Smooth muscle cell (in vitro differentiated cells): ENCODE data around the gene ADNP2. TPM values are rescaled to one million over a fixed set of nuclear protein-coding genes. Genes with fewer than 3 reads are reported as not detected.

ENCODE experiments used
- DNase-seq: peaks from one replicate; lab custom pipeline; 2025; ENCODE audit not compliant: unreplicated experiment; lab: John Stamatoyannopoulos, UW
- H2AFZ ChIP-seq: fragments of 200-600 bp; sonication (generic); 2 replicates; pipeline ENCODE4 v1.6.0; 2016; ENCODE audit warnings: antibody characterized with exemption, low read depth, mild to moderate bottlenecking
- H3F3A ChIP-seq: fragments of 200-600 bp; sonication (generic); 2 replicates; pipeline ENCODE4 v1.6.0; 2017; ENCODE audit warnings: antibody characterized with exemption, low read depth
- H3K27ac ChIP-seq: fragments of 200-600 bp; sonication (generic); 2 replicates; pipeline ENCODE4 v1.5.1; 2016; ENCODE audit warnings: low read depth, mild to moderate bottlenecking
- H3K27me3 ChIP-seq: fragments of 200-600 bp; sonication (generic); 2 replicates; pipeline ENCODE4 v1.6.1; 2016; ENCODE audit warnings: low read depth, mild to moderate bottlenecking
- H3K36me3 ChIP-seq: fragments of 200-600 bp; sonication (generic); 2 replicates; pipeline ENCODE4 v1.5.1; 2016; ENCODE audit warnings: low read depth
- H3K4me1 ChIP-seq: fragments of 200-600 bp; sonication (generic); 2 replicates; pipeline ENCODE4 v1.5.1; 2016; ENCODE audit warnings: low read depth
- H3K4me2 ChIP-seq: fragments of 200-600 bp; sonication (generic); 2 replicates; pipeline ENCODE4 v1.6.0; 2016; ENCODE audit warnings: mild to moderate bottlenecking
- H3K4me3 ChIP-seq: fragments of 200-600 bp; sonication (generic); 2 replicates; pipeline ENCODE4 v1.5.1; 2016; ENCODE audit warnings: mild to moderate bottlenecking
- H3K79me2 ChIP-seq: fragments of 200-600 bp; sonication (generic); 2 replicates; pipeline ENCODE4 v1.6.0; 2016; ENCODE audit warnings: low read depth, mild to moderate bottlenecking
- H3K9ac ChIP-seq: fragments of 200-600 bp; sonication (generic); 2 replicates; pipeline ENCODE4 v1.6.0; 2016; ENCODE audit warnings: low read depth
- H3K9me3 ChIP-seq: fragments of 200-600 bp; sonication (generic); replicated peaks from 2 replicates; pipeline ENCODE4 v1.5.1; 2016; ENCODE audit warnings: low read depth
- H4K20me1 ChIP-seq: fragments of 200-600 bp; sonication (generic); 2 replicates; pipeline ENCODE4 v1.6.0; 2016; ENCODE audit warnings: low read depth
- CTCF ChIP-seq: fragments of 200-600 bp; sonication (generic); IDR thresholded peaks from 2 replicates; pipeline ENCODE4 v1.5.1; 2017; ENCODE audit warnings: borderline replicate concordance, mild to moderate bottlenecking, antibody characterized with exemption; ENCODE audit not compliant: insufficient read depth, poor library complexity, severe bottlenecking
- WGBS: methylation state at CpG from one replicate; pipeline ENCODE4 v1.1.7; 2016; ENCODE audit warnings: low lambda C conversion rate; 5-methylcytosine and 5-hydroxymethylcytosine counted together
- polyA plus RNA-seq: library from polyadenylated mRNA; unstranded; fragments of >200 nt; fragmentation: Nextera tagmentation; extraction: Ambion mirVana; gene quantifications from 2 replicates; pipeline ENCODE4 v1.2.1, GENCODE V29; 2016
- total RNA-seq: library from RNA; depleted of rRNA; stranded (reverse); fragments of >200 nt; gene quantifications from 2 replicates; pipeline ENCODE4 v1.2.3, GENCODE V29; 2014

ADNP2 gene
- total and polyA plus RNA-seq, 2 experiments from 2014 or later, result 9.1 to 28.3 TPM

GRCh38 chr18:80067321-80067720 is 41.7 kb upstream of the ADNP2 start:
- DNase-seq, result no peak

GRCh38 chr18:80067897-80068296 is 41.2 kb upstream of the ADNP2 start:
- Histone ChIP-seq H4K20me1 (no peaks in the 10 kb centered on the region), H3K4me3 (no peak overlapping the region), H3K36me3 (no peaks in the 10 kb centered on the region), H3K9me3 (peaks cover 4% of the 10 kb centered on the region), H3K4me1 (no peaks in the 10 kb centered on the region), H3K27ac (no peak overlapping the region), H3K27me3 (no peaks in the 10 kb centered on the region), H2AFZ (no peak overlapping the region), H3F3A (no peaks in the 10 kb centered on the region), H3K4me2 (no peak overlapping the region), H3K9ac (no peak overlapping the region), H3K79me2 (no peaks in the 10 kb centered on the region)
- WGBS, result 98% methylated on average over 10 of the region's 10 CpGs
- DNase-seq, result no peak
- TF ChIP-seq CTCF, result no peak

More at GRCh38 chr18:80067321-80067720, 41.7 kb upstream of the ADNP2 start:
- Histone ChIP-seq H2AFZ (no peak overlapping the region), H3F3A (no peaks in the 10 kb centered on the region), H3K79me2 (no peaks in the 10 kb centered on the region), H4K20me1 (no peaks in the 10 kb centered on the region), H3K9ac (no peak overlapping the region), H3K4me3 (no peak overlapping the region), H3K27me3 (no peaks in the 10 kb centered on the region), H3K4me2 (no peak overlapping the region), H3K27ac (no peak overlapping the region), H3K4me1 (no peaks in the 10 kb centered on the region), H3K36me3 (no peaks in the 10 kb centered on the region), H3K9me3 (peaks cover 6% of the 10 kb centered on the region)
- WGBS, result 98% methylated on average over 8 of the region's 8 CpGs
- TF ChIP-seq CTCF, result no peak

GRCh38 chr18:80068571-80069272 is 40.3 kb upstream of the ADNP2 start:
- Histone ChIP-seq H3K27ac (no peak overlapping the region), H4K20me1 (no peaks in the 10 kb centered on the region), H3K9me3 (no peaks in the 10 kb centered on the region), H3K9ac (no peak overlapping the region), H3K4me1 (no peaks in the 10 kb centered on the region), H3K4me3 (no peak overlapping the region), H3F3A (no peaks in the 10 kb centered on the region), H3K36me3 (no peaks in the 10 kb centered on the region), H2AFZ (no peak overlapping the region), H3K4me2 (no peak overlapping the region), H3K27me3 (no peaks in the 10 kb centered on the region), H3K79me2 (no peaks in the 10 kb centered on the region)
- 81% methylated on average over 10 of the region's 10 CpGs for WGBS
- DNase-seq, result no peak
- no peak for TF ChIP-seq CTCF

GRCh38 chr18:80070825-80071224 is 38.2 kb upstream of the ADNP2 start:
- H3K4me2 ChIP-seq, result no peak overlapping the region
- H3K4me1 ChIP-seq, result no peaks in the 10 kb centered on the region
- no peaks in the 10 kb centered on the region for H3K79me2 ChIP-seq
- 92% methylated on average over 2 of the region's 4 CpGs for WGBS
- TF ChIP-seq CTCF, result no peak
- no peaks in the 10 kb centered on the region for H3F3A ChIP-seq
- no peak for DNase-seq
- H3K27ac ChIP-seq, result no peak overlapping the region
- H3K9me3 ChIP-seq, result no peaks in the 10 kb centered on the region
- H3K9ac ChIP-seq, result no peak overlapping the region
- H3K27me3 ChIP-seq, result no peaks in the 10 kb centered on the region
- no peaks in the 10 kb centered on the region for H3K36me3 ChIP-seq
- H3K4me3 ChIP-seq, result no peak overlapping the region
- H2AFZ ChIP-seq, result no peak overlapping the region
- H4K20me1 ChIP-seq, result no peaks in the 10 kb centered on the region
